MM.1S (cell line): ENCODE data around the gene ZNF592.

ENCODE experiments used
- CTCF ChIP-seq: fragments of 300-600 bp; sonication (generic); IDR thresholded peaks from 2 replicates; pipeline ENCODE4 v1.5.1; 2016; ENCODE audit warnings: antibody characterized with exemption, low read length, mixed read lengths
- EZH2 ChIP-seq: fragments of 300-600 bp; sonication (generic); optimal IDR thresholded peaks from 2 replicates; pipeline ENCODE3; 2017; ENCODE audit warnings: low read depth, mild to moderate bottlenecking, antibody characterized with exemption, low read length, mixed read lengths

GRCh38 chr15:84842781-84843180 is 94.4 kb downstream of the ZNF592 start:
- no peak for TF ChIP-seq CTCF
- TF ChIP-seq EZH2, result no peak
